SK-N-SH (cell line): Measurements from ENCODE around the gene MSTN. TPM values are rescaled to one million over a fixed set of nuclear protein-coding genes. Genes with fewer than 3 reads are reported as not detected.

Experiments used
- CTCF ChIA-PET: fragments of 300-600, 350-600 bp; formaldehyde crosslinking; extraction: SDS; loops from one replicate; lab custom pipeline; 2021; lab: Yijun Ruan, JAX
- POLR2A ChIA-PET: fragments of 350-600 bp; sonication (Branson Sonifier 250); formaldehyde crosslinking; extraction: SDS; loops from one replicate; lab custom pipeline; 2020; ENCODE audit warnings: antibody characterized with exemption, inconsistent platforms; lab: Yijun Ruan, JAX
- DNase-seq: peaks from one replicate; pipeline ENCODE4 v3.0.0; 2012
- H2AFZ ChIP-seq: fragments of 200-600 bp; sonication (generic); 2 replicates; pipeline ENCODE4 v1.8.1; 2016; ENCODE audit warnings: antibody characterized with exemption, mild to moderate bottlenecking, low read depth
- H3F3A ChIP-seq: fragments of 200-600 bp; sonication (generic); replicated peaks from 2 replicates; pipeline ENCODE3; 2016; ENCODE audit warnings: antibody characterized with exemption, mild to moderate bottlenecking; ENCODE audit not compliant: insufficient read depth
- H3K27ac ChIP-seq, 2 experiments: fragments of 200-500 bp in 1 of 2; fragments of 200-600 bp in 1 of 2; sonication (Bioruptor generic) in 1 of 2; sonication (generic), shearing (Covaris generic) in 1 of 2; 2 replicates each; pipeline versions ENCODE4 v1.5.1 to v1.6.1; 2014 to 2016; ENCODE audit warnings: low read depth in 2 of 2, inconsistent platforms in 1 of 2, low read length in 1 of 2, mild to moderate bottlenecking in 1 of 2, mixed read lengths in 1 of 2
- H3K27me3 ChIP-seq: fragments of 200-600 bp; sonication (generic), shearing (Covaris generic); 2 replicates; pipeline ENCODE4 v1.6.1; 2016; ENCODE audit warnings: mixed run types; ENCODE audit not compliant: insufficient read depth
- H3K36me3 ChIP-seq, 2 experiments: fragments of 200-500 bp in 1 of 2; fragments of 200-600 bp in 1 of 2; sonication (Bioruptor generic) in 1 of 2; sonication (generic) in 1 of 2; replicated peaks in 1 of 2; 2 replicates each; pipeline versions ENCODE3 to v1.5.1; 2014 to 2016; ENCODE audit warnings: low read length in 1 of 2, mild to moderate bottlenecking in 1 of 2; ENCODE audit not compliant: insufficient read depth in 2 of 2, control insufficient read depth in 1 of 2
- H3K4me1 ChIP-seq, 2 experiments: fragments of 200-500 bp in 1 of 2; fragments of 200-600 bp in 1 of 2; sonication (Bioruptor generic) in 1 of 2; sonication (generic), shearing (Covaris generic) in 1 of 2; 2 replicates each; pipeline versions ENCODE4 v1.5.1 to v1.6.1; 2014 to 2016; ENCODE audit warnings: low read depth in 1 of 2, low read length in 1 of 2, mixed run types in 1 of 2; ENCODE audit not compliant: insufficient read depth in 2 of 2, control insufficient read depth in 1 of 2
- H3K4me2 ChIP-seq: fragments of 200-600 bp; sonication (generic), shearing (Covaris generic); 2 replicates; pipeline ENCODE4 v1.6.1; 2017; ENCODE audit warnings: mixed run types
- H3K4me3 ChIP-seq, 2 experiments: fragments of 200-500 bp in 1 of 2; fragments of 200-600 bp in 1 of 2; sonication (Bioruptor generic) in 1 of 2; sonication (generic), shearing (Covaris generic) in 1 of 2; 2 replicates each; pipeline versions ENCODE4 v1.5.1 to v1.8.1; 2014 to 2016; ENCODE audit warnings: low read depth in 2 of 2, inconsistent platforms in 1 of 2, low read length in 1 of 2, mild to moderate bottlenecking in 1 of 2, mixed read lengths in 1 of 2, moderate library complexity in 1 of 2
- H3K79me2 ChIP-seq: fragments of 200-600 bp; sonication (generic); 2 replicates; pipeline ENCODE4 v1.8.1; 2017; ENCODE audit warnings: mild to moderate bottlenecking; ENCODE audit not compliant: insufficient read depth
- H3K9ac ChIP-seq: fragments of 200-600 bp; sonication (generic); 2 replicates; pipeline ENCODE4 v1.6.1; 2017; ENCODE audit warnings: mixed run types
- H3K9me2 ChIP-seq: fragments of 200-600 bp; sonication (generic); 2 replicates; pipeline ENCODE4 v1.6.1; 2017; ENCODE audit warnings: mixed run types
- H3K9me3 ChIP-seq: fragments of 200-600 bp; sonication (generic); 2 replicates; pipeline ENCODE4 v1.6.1; 2017; ENCODE audit warnings: mixed run types, mild to moderate bottlenecking, moderate library complexity
- H4K20me1 ChIP-seq: fragments of 200-600 bp; sonication (generic); 2 replicates; pipeline ENCODE4 v1.6.1; 2017; ENCODE audit warnings: mild to moderate bottlenecking, mixed run types; ENCODE audit not compliant: insufficient read depth
- ELF1 ChIP-seq: IDR thresholded peaks from 2 replicates; pipeline ENCODE4 v1.4.0; 2012
- EP300 ChIP-seq, 2 experiments: IDR thresholded peaks; 2 replicates each; pipeline versions ENCODE4 v1.4.0 to v1.6.1; 2012; ENCODE audit warnings: borderline replicate concordance in 1 of 2, low read depth in 1 of 2, low read length in 1 of 2
- EZH2phosphoT487 ChIP-seq: fragments of 200-600 bp; sonication (generic); IDR thresholded peaks from 2 replicates; pipeline ENCODE4 v1.6.1; 2017; ENCODE audit warnings: low read depth, mixed run types, mild to moderate bottlenecking, antibody characterized with exemption, moderate library complexity, borderline replicate concordance
- GABPA ChIP-seq: IDR thresholded peaks from 2 replicates; pipeline ENCODE4 v1.4.0; 2012; ENCODE audit warnings: low read depth, mild to moderate bottlenecking
- GATA2 ChIP-seq: sonication (generic); formaldehyde crosslinking; IDR thresholded peaks from 2 replicates; pipeline ENCODE4 v1.5.0; 2020; ENCODE audit warnings: mild to moderate bottlenecking, missing genetic modification reagents
- JUND ChIP-seq: IDR thresholded peaks from 2 replicates; pipeline ENCODE4 v1.4.0; 2012
- MEF2A ChIP-seq: IDR thresholded peaks from 2 replicates; pipeline ENCODE4 v1.4.0; 2012; ENCODE audit warnings: low read depth, borderline replicate concordance
- MXI1 ChIP-seq: IDR thresholded peaks from 2 replicates; pipeline ENCODE4 v1.6.1; 2012; ENCODE audit warnings: mild to moderate bottlenecking, low read depth, low read length, improper control_type of control experiment
- NRF1 ChIP-seq: IDR thresholded peaks from 2 replicates; pipeline ENCODE4 v1.6.1; 2012; ENCODE audit warnings: low read depth, mild to moderate bottlenecking, low read length
- PBX3 ChIP-seq: IDR thresholded peaks from 2 replicates; pipeline ENCODE4; 2012
- POLR2AphosphoS5 ChIP-seq: IDR thresholded peaks from 2 replicates; pipeline ENCODE4 v1.6.1; 2012; ENCODE audit warnings: low read depth, low read length
- RAD21 ChIP-seq: IDR thresholded peaks from 2 replicates; pipeline ENCODE4 v1.6.1; 2012; ENCODE audit warnings: mild to moderate bottlenecking, low read length
- SIN3A ChIP-seq: IDR thresholded peaks from 2 replicates; pipeline ENCODE4 v1.6.1; 2012; ENCODE audit warnings: low read depth, mild to moderate bottlenecking, low read length, moderate library complexity, borderline replicate concordance
- TEAD4 ChIP-seq: IDR thresholded peaks from 2 replicates; pipeline ENCODE4 v1.4.0; 2012; ENCODE audit warnings: mild to moderate bottlenecking, borderline replicate concordance; ENCODE audit not compliant: insufficient read depth
- USF2 ChIP-seq: fragments of 150-350 bp; IDR thresholded peaks from 2 replicates; pipeline ENCODE4 v1.6.1; 2017; ENCODE audit warnings: antibody characterized with exemption, low read length, low read depth, borderline replicate concordance
- WGBS: methylation state at CpG from one replicate; pipeline ENCODE4 v1.1.6; 2017; ENCODE audit warnings: low lambda C conversion rate; 5-methylcytosine and 5-hydroxymethylcytosine counted together
- polyA plus RNA-seq, 3 experiments: library from polyadenylated mRNA; depleted of rRNA; stranded (reverse); fragments of >200 nt; gene quantifications; 2 replicates each; pipeline ENCODE4 v1.2.3, GENCODE V29; 2012

The MSTN gene
- polyA plus RNA-seq, 1 of the 3 experiments (the other 2 are of a cell fraction) = 0.05 TPM

DNA sequence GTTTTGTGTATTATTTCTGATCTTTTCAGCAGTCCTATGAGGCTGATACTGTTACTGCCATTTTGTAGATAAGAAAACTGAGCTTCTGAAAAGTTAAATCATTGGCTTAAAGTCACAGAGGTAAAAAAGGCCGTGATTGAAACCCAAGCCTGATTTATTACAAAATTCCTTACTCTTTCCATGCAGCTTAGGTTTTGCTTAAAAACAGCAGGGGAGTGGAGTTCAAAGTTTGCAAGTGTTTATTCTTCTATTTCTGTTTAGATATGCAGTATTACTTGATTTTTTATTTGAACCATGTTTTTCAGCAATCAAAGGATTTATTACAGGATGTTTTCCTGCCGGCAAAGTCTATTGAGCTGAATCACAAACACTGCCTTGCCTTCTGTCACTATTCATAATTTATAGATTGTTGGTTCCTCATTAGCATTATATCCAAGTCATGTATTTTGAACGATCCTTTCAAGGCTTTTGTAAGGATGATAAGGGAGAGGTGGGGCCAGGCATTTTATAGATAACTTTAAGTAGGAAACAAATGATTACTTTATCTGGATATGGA, 31.9 kb upstream of the MSTN start:
- POLR2A ChIA-PET = no interaction called here

DNA sequence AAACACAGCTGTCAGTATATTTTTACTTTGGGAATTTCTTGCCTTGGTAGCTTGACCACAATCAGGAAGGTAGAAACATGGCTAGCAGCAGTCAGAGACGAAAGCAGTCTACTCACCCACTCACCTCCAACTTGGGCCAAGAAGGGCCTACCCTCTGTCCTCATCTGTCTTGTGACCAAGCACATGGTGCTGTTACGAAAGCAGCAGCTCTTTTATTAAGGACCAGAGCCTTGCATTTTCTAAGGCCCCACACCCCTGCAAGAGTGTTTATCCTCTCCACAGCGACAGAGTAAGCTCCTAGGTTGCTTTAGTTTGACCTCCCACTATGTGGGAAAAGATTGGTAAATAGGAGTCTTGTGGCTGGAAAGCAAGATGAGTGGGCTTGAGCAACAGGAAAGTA, 31.3 kb upstream of the MSTN start:
- Histone ChIP-seq H3K27ac (no peak overlapping the region), H3K36me3 (no peaks in the 10 kb centered on the region), H3K27me3 (no peaks in the 10 kb centered on the region), H3K79me2 (no peaks in the 10 kb centered on the region), H3K9me3 (no peaks in the 10 kb centered on the region), H4K20me1 (no peaks in the 10 kb centered on the region), H3F3A (no peaks in the 10 kb centered on the region), H3K9me2 (no peaks in the 10 kb centered on the region), H3K9ac (no peak overlapping the region), H3K4me1 (no peaks in the 10 kb centered on the region; a peak in 1 of 4 replicates), H2AFZ (no peak overlapping the region), H3K4me2 (no peak overlapping the region), H3K4me3 (no peak overlapping the region)
- ChIA-PET CTCF (interaction anchor here (0.8 to 1.4 kb wide), 6 partner anchors 17 to 445 kb away, joined by 3 to 5 read pairs (median 4); no protein-coding TSS in a partner anchor), POLR2A (no interaction called here)
- 81% methylated on average over 3 of the region's 3 CpGs for WGBS
- DNase-seq = no peak
- TF ChIP-seq RAD21 = no peak
- TF ChIP-seq PBX3 = no peak
- TF ChIP-seq ELF1 = no peak
- no peak for TF ChIP-seq JUND
- no peak for TF ChIP-seq USF2
- no peak for TF ChIP-seq MXI1
- TF ChIP-seq MEF2A = no peak

More for the DNA sequence above, 31.9 kb upstream of the MSTN start:
- H3F3A ChIP-seq = no peaks in the 10 kb centered on the region
- WGBS = 69% methylated on average over 3 of the region's 3 CpGs
- no peaks in the 10 kb centered on the region for H3K27me3 ChIP-seq
- H2AFZ ChIP-seq = no peak overlapping the region
- H3K9ac ChIP-seq = no peak overlapping the region
- no peak for DNase-seq
- H3K4me3 ChIP-seq = no peak overlapping the region
- H3K4me2 ChIP-seq = no peak overlapping the region
- no peaks in the 10 kb centered on the region for H3K9me3 ChIP-seq
- H3K36me3 ChIP-seq = no peaks in the 10 kb centered on the region
- no peak overlapping the region for H3K27ac ChIP-seq
- TF ChIP-seq EP300 (IDR thresholded peaks at IDR 0.05; ENCODE audit: borderline replicate concordance in 1 of 2, low read depth in 1 of 2, low read length in 1 of 2) (no peak), POLR2AphosphoS5 (no peak), NRF1 (no peak), EZH2phosphoT487 (no peak), GABPA (no peak), GATA2 (no peak), ELF1 (no peak), TEAD4 (no peak), SIN3A (no peak), JUND (no peak), MXI1 (no peak)
- CTCF ChIA-PET = interaction anchor here (0.8 to 1.4 kb wide), 5 partner anchors 16 to 183 kb away, joined by 3 to 5 read pairs (median 3); no protein-coding TSS in a partner anchor
- H3K9me2 ChIP-seq = no peaks in the 10 kb centered on the region
- no peaks in the 10 kb centered on the region for H4K20me1 ChIP-seq
- no peaks in the 10 kb centered on the region; a peak in 1 of 4 replicates for H3K4me1 ChIP-seq
- H3K79me2 ChIP-seq = no peaks in the 10 kb centered on the region
